Neuronal stem cell (in vitro differentiated cells): ENCODE results near the gene ELOVL1.

Experiments used
- DNase-seq: peaks from one replicate; pipeline ENCODE4 v3.0.0-alpha.2; 2013; ENCODE audit warnings: low spot score
- H2AFZ ChIP-seq: one replicate; pipeline ENCODE4 v1.6.1; 2013; ENCODE audit warnings: mild to moderate bottlenecking, low read length, inconsistent platforms
- H2AK5ac ChIP-seq: 2 replicates; pipeline ENCODE4 v1.6.1; 2013; ENCODE audit warnings: low read depth, mild to moderate bottlenecking, inconsistent platforms, low read length, moderate library complexity, mixed read lengths
- H2BK120ac ChIP-seq: 2 replicates; pipeline ENCODE4 v1.6.1; 2013; ENCODE audit warnings: low read depth, mild to moderate bottlenecking, inconsistent platforms, low read length, moderate library complexity, mixed read lengths
- H2BK12ac ChIP-seq: one replicate; pipeline ENCODE4 v1.6.1; 2013; ENCODE audit warnings: low read length, inconsistent platforms
- H2BK15ac ChIP-seq: 2 replicates; pipeline ENCODE4 v1.6.1; 2013; ENCODE audit warnings: mild to moderate bottlenecking, low read length, inconsistent platforms, mixed read lengths
- H2BK5ac ChIP-seq: one replicate; pipeline ENCODE4 v1.6.1; 2013; ENCODE audit warnings: inconsistent platforms, mild to moderate bottlenecking, low read length, moderate library complexity
- H3K14ac ChIP-seq: one replicate; pipeline ENCODE4 v1.6.1; 2013; ENCODE audit warnings: low read length, inconsistent platforms
- H3K18ac ChIP-seq: 2 replicates; pipeline ENCODE4 v1.6.1; 2013; ENCODE audit warnings: low read length, inconsistent platforms
- H3K23ac ChIP-seq: 2 replicates; pipeline ENCODE4 v1.6.1; 2013; ENCODE audit warnings: low read depth, mild to moderate bottlenecking, mixed read lengths, low read length, inconsistent platforms; ENCODE audit not compliant: poor library complexity
- H3K27ac ChIP-seq: replicated peaks from 3 replicates; pipeline ENCODE4 v1.5.1; 2013; ENCODE audit warnings: low read length, inconsistent platforms
- H3K27me3 ChIP-seq, 3 experiments: 2 replicates each; pipeline ENCODE4 v1.6.1; 2013; ENCODE audit warnings: low read length in 3 of 3, mild to moderate bottlenecking in 2 of 3, inconsistent platforms in 1 of 3, low read depth in 1 of 3, mixed read lengths in 1 of 3, moderate library complexity in 1 of 3; ENCODE audit not compliant: control insufficient read depth in 3 of 3, insufficient read depth in 3 of 3
- H3K36me3 ChIP-seq, 2 donors: replicated peaks in 1 of 2; 2 replicates each; pipeline ENCODE4 v1.6.1; 2013; ENCODE audit warnings: low read length in 2 of 2; ENCODE audit not compliant: control insufficient read depth in 2 of 2, insufficient read depth in 2 of 2
- H3K4ac ChIP-seq: 2 replicates; pipeline ENCODE4 v1.6.1; 2013; ENCODE audit warnings: inconsistent platforms, mild to moderate bottlenecking, low read length, moderate library complexity
- H3K4me1 ChIP-seq, 2 donors: 1 replicate in 1 of 2; 2 replicates in 1 of 2; pipeline ENCODE4 v1.6.1; 2013; ENCODE audit warnings: low read length in 2 of 2, low read depth in 1 of 2; ENCODE audit not compliant: control insufficient read depth in 2 of 2, insufficient read depth in 1 of 2
- H3K4me2 ChIP-seq: one replicate; pipeline ENCODE4 v1.6.1; 2013; ENCODE audit warnings: mild to moderate bottlenecking, low read length, inconsistent platforms; ENCODE audit not compliant: insufficient read depth, poor library complexity, severe bottlenecking
- H3K4me3 ChIP-seq, 2 donors: 2 replicates each; pipeline ENCODE4 v1.5.1; 2013; ENCODE audit warnings: low read length in 2 of 2, mild to moderate bottlenecking in 2 of 2, inconsistent platforms in 1 of 2, moderate library complexity in 1 of 2
- H3K79me1 ChIP-seq: one replicate; pipeline ENCODE4 v1.6.1; 2013; ENCODE audit warnings: low read depth, mild to moderate bottlenecking, inconsistent platforms, low read length, moderate library complexity
- H3K9ac ChIP-seq: one replicate; pipeline ENCODE4 v1.6.1; 2013; ENCODE audit warnings: mild to moderate bottlenecking, low read depth, low read length, inconsistent platforms; ENCODE audit not compliant: poor library complexity
- H3K9me3 ChIP-seq, 2 donors: replicated peaks in 1 of 2; 2 replicates each; pipeline versions ENCODE3 to v1.6.1; 2013; ENCODE audit warnings: low read length in 2 of 2, mild to moderate bottlenecking in 2 of 2, inconsistent platforms in 1 of 2, low read depth in 1 of 2, mixed read lengths in 1 of 2, moderate library complexity in 1 of 2; ENCODE audit not compliant: control insufficient read depth in 2 of 2, insufficient read depth in 1 of 2
- H4K8ac ChIP-seq: one replicate; pipeline ENCODE4 v1.6.1; 2013; ENCODE audit warnings: low read depth, mild to moderate bottlenecking, inconsistent platforms, low read length, moderate library complexity
- H4K91ac ChIP-seq: one replicate; pipeline ENCODE4 v1.6.1; 2013; ENCODE audit warnings: low read length, low read depth, mild to moderate bottlenecking, inconsistent platforms; ENCODE audit not compliant: poor library complexity
- WGBS, 2 donors: extraction: QIAGEN DNeasy Blood & Tissue Kit; methylation state at CpG; one replicate each; pipeline ENCODE4 v1.1.7; 2013; ENCODE audit warnings: missing lambda C conversion rate in 2 of 2, mixed read lengths in 1 of 2; ENCODE audit not compliant: insufficient read length in 2 of 2, insufficient replicate concordance in 1 of 2; ENCODE audit errors: extremely low coverage in 2 of 2; 5-methylcytosine and 5-hydroxymethylcytosine counted together

Gene ELOVL1

GRCh38 chr1:43354936-43355335 lies 12.9 kb downstream of the ELOVL1 start:
- Histone ChIP-seq H3K14ac (no peak overlapping the region), H3K79me1 (peaks cover 3% of the 10 kb centered on the region)
- no CpG with 5 or more reads among the region's 2 CpGs for WGBS, 2 donors

GRCh38 chr1:43354471-43354870 lies 13.3 kb downstream of the ELOVL1 start:
- Histone ChIP-seq H3K18ac (no peak overlapping the region), H2AK5ac (no peak overlapping the region), H4K8ac (no peak overlapping the region), H3K14ac (no peak overlapping the region), H3K4me2 (no peak overlapping the region), H4K91ac (no peak overlapping the region), H3K36me3 (peaks cover 0 to 3% of the 10 kb centered on the region in 2 donors), H3K79me1 (peaks cover 3% of the 10 kb centered on the region), H2BK120ac (no peak overlapping the region), H2BK15ac (no peak overlapping the region), H3K4me3 (no peak overlapping the region), H3K4ac (no peak overlapping the region), H2BK5ac (no peak overlapping the region), H3K9ac (no peak overlapping the region), H3K9me3 (no peaks in the 10 kb centered on the region), H2AFZ (no peak overlapping the region), H2BK12ac (no peak overlapping the region), H3K4me1 (peaks cover 6 to 9% of the 10 kb centered on the region in 2 donors), H3K23ac (no peak overlapping the region), H3K27me3 (peaks cover 0 to 14% (median 0%) of the 10 kb centered on the region in 3 experiments), H3K27ac (no peak overlapping the region)
- DNase-seq: no peak
- WGBS, 2 donors: no CpG with 5 or more reads among the region's 2 CpGs

More at GRCh38 chr1:43354936-43355335, 12.9 kb downstream of the ELOVL1 start:
- H2AK5ac ChIP-seq: no peak overlapping the region
- H3K4ac ChIP-seq: no peak overlapping the region
- H2BK120ac ChIP-seq: no peak overlapping the region
- no peak overlapping the region for H2AFZ ChIP-seq
- H3K36me3 ChIP-seq: peaks cover 1 to 7% of the 10 kb centered on the region in 2 donors
- H3K4me1 ChIP-seq: peaks cover 3 to 6% of the 10 kb centered on the region in 2 donors
- H3K4me3 ChIP-seq: no peak overlapping the region
- no peak overlapping the region for H3K27ac ChIP-seq
- H3K9me3 ChIP-seq: no peaks in the 10 kb centered on the region
- H3K23ac ChIP-seq: no peak overlapping the region
- H3K27me3 ChIP-seq: peaks cover 0 to 9% (median 0%) of the 10 kb centered on the region in 3 experiments
- DNase-seq: no peak
- no peak overlapping the region for H3K4me2 ChIP-seq
- no peak overlapping the region for H4K8ac ChIP-seq
- no peak overlapping the region for H2BK12ac ChIP-seq
- H4K91ac ChIP-seq: no peak overlapping the region
- H2BK5ac ChIP-seq: no peak overlapping the region
- H3K9ac ChIP-seq: no peak overlapping the region
- no peak overlapping the region for H2BK15ac ChIP-seq
- no peak overlapping the region for H3K18ac ChIP-seq

- Histone ChIP-seq H3K27me3 (peaks cover 0 to 28% (median 0%) of the 10 kb centered on the region in 3 experiments), H2AK5ac (no peak overlapping the region), H3K4ac (no peak overlapping the region), H2AFZ (no peak overlapping the region), H2BK5ac (no peak overlapping the region), H3K79me1 (no peaks in the 10 kb centered on the region), H2BK15ac (peak overlapping the region; percentile 5), H4K8ac (no peak overlapping the region), H2BK12ac (no peak overlapping the region), H3K9ac (no peak overlapping the region), H4K91ac (no peak overlapping the region), H3K9me3 (no peaks in the 10 kb centered on the region), H3K4me2 (no peak overlapping the region), H3K23ac (no peak overlapping the region), H3K4me3 (no peak overlapping the region), H3K4me1 (peaks cover 9 to 11% of the 10 kb centered on the region in 2 donors), H2BK120ac (no peak overlapping the region), H3K36me3 (no peaks in the 10 kb centered on the region), H3K14ac (no peak overlapping the region), H3K18ac (no peak overlapping the region), H3K27ac (no peak overlapping the region)
- DNase-seq: no peak
- no CpG with 5 or more reads among the region's 3 CpGs for WGBS, 2 donors
Measured at GRCh38 chr1:43352881-43353280, 14.9 kb downstream of the ELOVL1 start.

- H3K14ac ChIP-seq: no peak overlapping the region
- H3K23ac ChIP-seq: peak overlapping the region; percentile 77
- H2BK15ac ChIP-seq: peak overlapping the region; percentile 5
- no peak overlapping the region for H3K27ac ChIP-seq
- H3K18ac ChIP-seq: no peak overlapping the region
- peaks cover 0 to 34% (median 0%) of the 10 kb centered on the region in 3 experiments for H3K27me3 ChIP-seq
- H2BK120ac ChIP-seq: peak overlapping the region; percentile 10
- H3K79me1 ChIP-seq: no peaks in the 10 kb centered on the region
- H4K91ac ChIP-seq: no peak overlapping the region
- no peak overlapping the region for H3K4me3 ChIP-seq
- no peaks in the 10 kb centered on the region for H3K36me3 ChIP-seq
- H3K4ac ChIP-seq: no peak overlapping the region
- no peaks in the 10 kb centered on the region for H3K9me3 ChIP-seq
- no peak overlapping the region for H3K4me2 ChIP-seq
- H3K4me1 ChIP-seq: peaks cover 9 to 10% of the 10 kb centered on the region in 2 donors
- DNase-seq: no peak
- H2AFZ ChIP-seq: no peak overlapping the region
- no CpG with 5 or more reads among the region's 2 CpGs for WGBS, 2 donors
- peak overlapping the region; percentile 98 for H2BK12ac ChIP-seq
- peak overlapping the region; percentile 24 for H2AK5ac ChIP-seq
- H3K9ac ChIP-seq: peak overlapping the region; percentile 61
- no peak overlapping the region for H2BK5ac ChIP-seq
- H4K8ac ChIP-seq: no peak overlapping the region
Measured at GRCh38 chr1:43352351-43352705, 15.5 kb downstream of the ELOVL1 start.
